COLO668 (cell line): ENCODE results near the gene AZU1.

Experiments
- DNase-seq: peaks from one replicate; lab custom pipeline; 2025; ENCODE audit not compliant: unreplicated experiment; lab: John Stamatoyannopoulos, UW

The AZU1 gene

DNA sequence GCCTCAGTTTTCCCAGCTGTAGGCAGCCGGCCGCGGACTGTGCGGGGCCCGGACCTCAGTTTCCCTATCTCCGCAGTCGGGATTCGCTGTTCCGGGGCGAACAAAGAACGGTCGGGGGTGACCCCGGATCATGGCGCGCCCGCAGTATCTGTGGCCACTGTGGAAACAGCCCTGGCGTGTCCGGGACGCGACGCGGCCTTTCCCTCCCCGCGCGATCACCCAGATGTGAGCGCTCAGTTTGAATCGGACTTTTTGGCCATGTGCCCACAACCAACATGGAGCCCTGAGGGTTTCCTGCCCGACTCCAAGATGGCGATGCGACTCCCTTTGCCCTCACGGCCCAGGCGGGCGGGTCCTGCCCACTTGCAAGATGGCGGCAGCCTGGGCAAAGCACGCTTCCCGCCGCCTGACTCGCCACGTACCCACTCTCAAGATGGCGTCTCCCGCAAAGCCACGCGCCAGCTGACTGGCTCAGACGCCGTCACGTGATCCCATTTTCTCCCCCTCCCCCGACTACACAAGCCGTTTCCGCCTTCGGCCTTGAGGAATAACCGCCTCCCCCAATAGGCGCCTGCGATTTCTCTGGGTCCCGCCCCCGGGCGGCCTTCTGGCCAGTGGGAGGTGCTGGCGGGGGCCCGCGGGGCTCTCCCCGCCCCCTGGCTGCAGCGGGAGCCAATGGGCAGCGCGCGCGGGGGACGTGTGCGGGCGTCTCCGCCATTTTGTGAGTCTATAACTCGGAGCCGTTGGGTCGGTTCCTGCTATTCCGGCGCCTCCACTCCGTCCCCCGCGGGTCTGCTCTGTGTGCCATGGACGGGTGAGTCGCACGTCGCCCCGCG lies 30.7 kb upstream of the AZU1 start, which contains the start of gene PTBP1:
Gene PTBP1 (plus strand): TSS at position 761 of the 836 bp plus-strand sequence. CDS start 46 bp downstream, at position 807.
- DNase-seq: peak; percentile 100

DNA sequence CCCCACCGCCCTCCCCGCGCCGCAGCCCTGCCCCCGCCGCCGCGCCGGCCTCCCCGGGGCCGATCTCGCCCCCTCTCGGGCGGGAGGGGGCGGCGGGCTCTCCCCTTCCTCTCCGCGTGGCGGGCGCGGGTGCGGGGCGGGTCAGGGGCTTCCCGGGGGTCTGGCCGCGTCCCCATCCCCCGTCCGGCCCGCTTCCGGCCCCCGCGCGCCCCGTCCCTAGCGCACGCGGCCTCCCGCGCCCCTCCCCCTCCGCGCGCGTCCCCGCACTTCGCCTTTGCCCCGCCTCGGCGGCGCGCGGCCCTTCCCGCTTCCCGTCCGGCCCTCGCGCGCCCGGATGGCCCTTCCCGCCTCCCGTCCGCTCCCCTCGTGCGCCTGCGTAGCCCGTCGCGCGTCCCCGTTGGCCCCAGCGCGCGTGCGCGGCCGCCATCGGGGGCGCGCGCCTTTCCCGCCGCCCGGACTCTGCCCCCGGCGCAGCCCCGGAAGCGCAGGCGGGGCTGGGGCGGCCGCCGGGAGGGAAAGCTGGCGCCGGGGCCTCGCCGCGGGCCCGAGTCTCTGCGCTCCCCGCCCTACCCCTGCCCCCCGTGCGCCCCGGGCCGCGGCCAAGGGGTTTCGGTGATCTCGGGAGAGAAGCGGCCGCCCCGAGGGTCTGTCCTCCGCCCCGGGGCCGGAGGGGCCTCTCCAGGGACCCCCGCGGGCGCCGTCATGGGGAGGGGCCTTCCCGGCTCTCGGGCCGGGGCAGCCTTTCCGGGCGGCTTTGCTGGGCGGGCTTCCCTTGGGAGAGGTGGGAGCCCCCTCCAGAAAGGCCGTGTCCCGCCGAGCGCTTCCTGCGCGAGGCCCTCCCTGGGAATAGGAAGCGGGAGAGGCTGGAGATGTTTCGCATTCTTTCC lies 29.9 kb upstream of the AZU1 start:
- DNase-seq: peak; percentile 98

DNA sequence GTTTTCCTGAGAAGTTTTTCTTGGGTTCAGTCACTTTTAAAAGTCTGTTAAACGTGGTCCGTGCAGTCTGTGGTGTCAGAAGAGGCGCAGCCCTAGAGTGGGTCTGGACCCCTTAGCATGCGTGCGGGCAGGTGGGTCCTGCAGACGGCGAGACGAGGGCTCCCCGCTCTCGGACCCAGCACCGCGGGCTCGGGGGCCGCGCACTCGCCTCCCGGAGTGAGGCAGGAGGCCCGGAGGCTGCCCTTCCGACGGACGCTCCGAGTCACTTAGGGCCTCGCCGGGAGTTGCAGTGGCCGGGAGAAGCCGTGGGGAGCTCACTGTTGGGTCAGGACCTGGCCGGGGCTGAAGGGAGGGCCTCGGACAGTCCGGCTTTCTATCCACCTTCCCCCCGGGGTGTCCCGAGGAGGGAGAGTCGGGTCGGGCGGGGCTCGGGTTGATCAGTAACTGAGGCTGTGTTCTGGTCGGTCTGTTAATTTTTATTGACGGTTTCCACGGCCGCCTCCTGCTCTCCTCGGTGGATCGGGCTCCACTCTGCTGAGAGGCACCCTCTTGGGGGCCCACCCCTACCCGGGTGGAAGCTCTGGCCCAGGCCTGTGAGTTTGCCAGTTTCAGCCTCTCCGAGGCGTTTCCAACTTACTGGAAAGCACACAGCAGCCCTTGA lies 29.1 kb upstream of the AZU1 start:
- peak; percentile 39 for DNase-seq

DNA sequence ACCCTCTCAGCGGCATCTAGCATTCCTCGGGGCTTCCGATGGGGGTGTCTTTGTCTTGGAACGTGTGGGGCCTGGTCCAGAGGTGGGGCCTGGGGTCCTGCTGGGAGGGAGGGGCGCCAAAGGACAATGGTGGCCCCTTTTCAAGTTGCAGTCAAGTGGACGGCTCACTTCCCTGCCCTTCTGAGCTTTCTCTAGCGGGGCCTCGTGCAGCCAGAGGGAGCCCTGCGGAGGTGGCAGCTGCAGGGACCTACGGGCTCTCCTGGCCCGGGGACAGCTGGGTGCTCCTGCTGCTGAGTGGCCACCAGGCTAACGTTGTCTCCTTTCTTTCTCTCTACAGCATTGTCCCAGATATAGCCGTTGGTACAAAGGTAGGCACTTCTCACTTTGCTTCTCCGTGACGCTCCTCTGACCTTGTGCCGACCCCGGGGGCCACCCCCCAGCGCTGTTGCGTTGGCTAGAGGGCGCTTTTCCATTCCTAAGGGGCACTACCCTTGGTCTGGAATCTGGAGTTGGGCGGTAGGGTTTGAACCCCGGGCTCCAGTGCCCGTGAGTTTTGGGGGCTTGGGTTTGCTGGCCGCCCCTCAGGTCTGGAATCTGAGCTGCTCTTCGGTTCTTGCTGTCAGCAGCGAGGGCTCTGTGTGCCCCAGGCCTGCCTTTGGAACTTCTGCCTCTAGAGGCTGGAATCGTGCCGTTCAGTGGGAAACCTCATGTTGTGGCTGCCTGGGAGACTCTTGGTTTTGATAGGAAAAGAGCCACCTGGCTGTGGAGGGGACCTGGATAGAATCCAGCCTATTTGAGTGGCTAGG lies 28.4 kb upstream of the AZU1 start:
- peak; percentile 46 for DNase-seq

DNA sequence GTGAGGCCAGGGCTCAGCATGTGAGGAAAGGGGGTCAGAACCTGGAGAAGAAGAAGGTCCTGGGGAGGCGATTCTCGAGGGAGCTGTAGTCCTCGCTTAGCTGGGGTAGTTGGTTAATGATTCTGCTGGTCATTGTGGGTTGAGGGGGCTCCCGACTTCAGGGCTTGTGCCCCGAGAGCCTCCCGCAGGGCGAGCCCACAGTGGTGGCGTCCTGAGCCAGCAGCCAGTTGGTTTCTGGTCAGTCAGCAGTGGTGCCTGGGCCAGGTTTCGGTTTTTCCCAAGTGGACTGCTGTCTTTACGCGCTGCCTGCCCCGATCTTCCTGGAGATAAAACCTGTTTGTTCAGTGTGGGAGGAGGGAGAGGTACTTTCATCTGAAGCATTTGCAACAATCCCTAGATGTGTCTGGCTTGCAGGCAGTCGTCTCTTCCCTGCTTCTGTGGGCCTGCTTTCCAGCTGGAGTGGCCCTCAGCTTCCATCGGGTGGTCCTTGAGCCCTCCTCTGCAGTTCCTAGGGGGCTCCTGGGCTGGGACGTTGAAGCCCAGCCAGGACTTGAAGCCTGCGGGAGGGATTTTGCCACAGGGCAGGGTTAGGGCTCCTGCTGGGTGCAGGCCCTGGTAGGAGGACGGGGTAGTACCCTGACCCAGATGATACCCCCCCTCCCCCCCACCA lies 27.1 kb upstream of the AZU1 start:
- DNase-seq: peak; percentile 29

DNA sequence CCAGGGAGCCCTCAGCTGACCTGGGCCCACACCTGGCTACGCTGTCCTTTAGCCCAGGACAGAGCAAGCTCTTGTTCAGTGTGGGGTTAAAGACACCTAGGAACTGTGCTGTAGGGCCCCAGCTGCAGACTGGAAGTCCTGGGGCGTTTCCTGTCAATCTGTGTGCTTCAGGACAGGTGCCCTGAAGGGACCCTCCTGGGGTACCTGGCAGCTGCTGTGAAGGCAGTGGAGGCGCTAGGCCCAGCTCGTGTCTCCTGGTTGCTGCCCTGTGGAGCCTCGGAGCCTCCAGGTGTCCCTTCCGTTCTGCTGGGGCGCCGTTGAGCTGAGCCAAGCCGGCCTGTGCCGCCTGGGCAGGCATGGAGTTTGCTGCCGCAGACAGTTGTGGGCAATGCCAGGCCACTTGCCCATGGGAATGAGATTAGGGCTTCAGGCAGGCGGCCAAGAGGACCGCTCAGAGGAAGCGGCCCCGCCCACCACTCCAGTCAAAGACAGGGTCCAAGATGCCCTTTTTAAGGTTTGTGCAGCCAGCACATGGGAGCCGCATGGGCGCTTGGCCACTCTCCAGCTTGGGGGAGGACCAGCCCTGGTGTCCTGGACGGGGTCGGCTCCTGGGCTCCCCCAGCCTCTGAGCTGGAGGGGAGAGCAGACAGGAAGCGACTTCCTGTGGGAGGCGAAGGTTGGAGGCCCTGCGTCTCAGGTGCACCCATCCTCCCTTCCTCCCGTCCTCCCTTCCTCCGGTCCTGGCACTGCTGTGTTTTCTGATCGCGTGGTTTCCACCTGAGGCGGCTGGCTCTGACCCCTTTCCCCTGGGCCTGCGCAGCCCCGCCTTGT lies 26.4 kb upstream of the AZU1 start:
- DNase-seq: peak; percentile 53

DNA sequence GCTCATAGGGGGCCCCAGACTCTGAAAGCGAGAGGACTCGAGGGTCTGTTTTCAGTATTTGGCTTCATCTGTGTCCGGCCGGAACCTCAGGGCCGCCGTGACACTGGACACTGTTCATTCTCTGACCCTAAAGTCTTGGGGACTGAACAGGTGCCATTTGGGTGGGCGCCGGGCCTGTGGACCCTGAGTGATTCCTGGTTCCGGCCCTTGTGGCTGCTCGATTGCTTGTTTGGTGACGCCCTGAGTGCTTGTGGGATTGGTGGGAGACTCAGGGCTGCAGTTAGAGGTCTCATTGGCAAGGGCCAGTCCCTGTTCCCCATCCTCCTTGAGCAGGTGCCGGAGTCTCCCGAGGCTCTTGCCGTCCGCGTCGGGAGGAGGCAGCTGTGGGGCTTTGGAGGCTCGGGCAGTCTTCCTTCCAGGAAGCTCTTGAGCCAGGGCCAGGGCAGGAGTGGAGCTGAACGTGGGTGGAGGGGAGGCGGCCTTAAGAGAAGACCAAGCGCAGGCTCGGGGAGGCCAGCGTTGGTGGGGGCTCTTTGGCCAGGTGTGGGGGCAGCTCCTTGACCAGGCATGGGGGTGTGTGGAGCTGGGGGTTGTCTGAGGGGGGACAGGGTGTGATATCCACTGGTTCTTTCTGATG lies 25.7 kb upstream of the AZU1 start:
- no peak for DNase-seq

DNA sequence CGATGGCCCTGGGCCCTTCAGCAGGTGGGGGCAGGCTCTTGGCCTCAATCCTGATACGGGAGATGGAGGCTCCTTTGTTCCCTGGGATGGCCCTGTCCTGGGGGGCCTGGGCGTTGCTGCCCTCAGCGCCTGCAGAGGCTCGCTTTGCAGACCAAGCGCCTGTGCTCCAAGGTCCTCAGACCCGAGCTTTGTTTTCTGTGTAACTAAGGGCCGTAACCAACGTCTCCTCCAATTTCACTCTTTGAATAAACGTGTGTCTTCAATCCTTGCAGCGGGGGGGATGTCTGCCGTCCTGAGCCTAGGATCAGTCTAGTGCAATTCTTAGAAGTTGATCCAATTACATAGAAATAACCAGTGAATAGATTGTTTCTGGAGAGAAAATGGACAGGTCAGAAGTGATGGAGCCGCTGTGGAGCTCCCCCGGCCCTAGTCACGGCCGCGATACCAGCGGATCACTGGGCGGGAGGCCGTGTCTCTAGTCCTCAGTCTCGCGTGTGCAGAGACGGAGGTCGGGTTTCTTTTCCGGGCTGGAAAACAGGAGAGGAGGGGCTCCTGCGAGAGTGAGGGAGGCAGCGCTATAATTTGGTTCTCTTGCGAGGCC lies 25.0 kb upstream of the AZU1 start:
- DNase-seq: peak; percentile 46

DNA sequence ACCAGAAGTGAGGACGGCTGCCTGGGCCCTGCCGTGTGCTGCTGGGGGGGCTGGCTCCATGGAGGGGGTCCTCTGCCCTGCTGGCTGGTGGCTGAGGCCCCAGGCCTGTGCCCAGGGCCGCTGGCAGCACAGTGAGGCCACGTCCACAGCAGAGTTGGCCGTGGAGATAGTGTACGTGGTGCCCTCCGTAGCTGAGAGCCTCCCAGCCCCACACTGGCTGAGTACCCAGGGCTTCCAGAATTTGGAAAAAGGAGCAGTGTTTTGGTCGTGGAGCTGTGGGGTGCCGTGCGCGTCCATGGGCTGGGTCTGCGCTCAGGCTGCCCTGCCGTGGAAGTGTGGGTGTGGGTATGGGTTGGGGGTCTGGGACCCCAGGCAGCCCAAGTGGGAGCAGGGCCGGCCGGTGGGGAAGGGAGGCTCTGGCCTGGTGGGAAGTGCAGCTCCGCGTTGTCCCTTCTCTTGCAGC lies 24.5 kb upstream of the AZU1 start:
- no peak for DNase-seq

DNA sequence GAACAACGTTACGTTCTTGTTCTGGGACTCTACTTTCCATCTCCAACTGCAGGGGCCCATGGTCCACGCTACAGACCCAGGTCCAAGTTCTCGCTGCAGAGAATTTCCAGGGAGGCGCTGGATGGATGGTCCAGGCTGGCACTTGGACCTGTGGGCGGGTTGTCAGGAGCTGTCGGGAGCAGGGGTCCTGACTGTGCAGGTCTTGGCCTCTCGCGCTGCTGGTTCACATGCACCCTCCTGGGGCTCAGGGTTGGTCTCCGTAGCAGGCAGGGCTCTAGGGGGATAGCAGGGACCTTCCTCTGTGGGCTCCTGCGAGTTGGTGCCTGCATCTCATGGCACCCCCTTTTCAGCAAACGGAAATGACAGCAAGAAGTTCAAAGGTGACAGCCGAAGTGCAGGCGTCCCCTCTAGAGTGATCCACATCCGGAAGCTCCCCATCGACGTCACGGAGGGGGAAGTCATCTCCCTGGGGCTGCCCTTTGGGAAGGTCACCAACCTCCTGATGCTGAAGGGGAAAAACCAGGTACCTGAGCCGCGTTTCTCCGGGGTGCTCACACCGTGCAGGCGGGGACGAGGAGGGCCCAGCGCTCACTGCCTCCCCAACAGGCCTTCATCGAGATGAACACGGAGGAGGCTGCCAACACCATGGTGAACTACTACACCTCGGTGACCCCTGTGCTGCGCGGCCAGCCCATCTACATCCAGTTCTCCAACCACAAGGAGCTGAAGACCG lies 23.8 kb upstream of the AZU1 start:
- DNase-seq: no peak

DNA sequence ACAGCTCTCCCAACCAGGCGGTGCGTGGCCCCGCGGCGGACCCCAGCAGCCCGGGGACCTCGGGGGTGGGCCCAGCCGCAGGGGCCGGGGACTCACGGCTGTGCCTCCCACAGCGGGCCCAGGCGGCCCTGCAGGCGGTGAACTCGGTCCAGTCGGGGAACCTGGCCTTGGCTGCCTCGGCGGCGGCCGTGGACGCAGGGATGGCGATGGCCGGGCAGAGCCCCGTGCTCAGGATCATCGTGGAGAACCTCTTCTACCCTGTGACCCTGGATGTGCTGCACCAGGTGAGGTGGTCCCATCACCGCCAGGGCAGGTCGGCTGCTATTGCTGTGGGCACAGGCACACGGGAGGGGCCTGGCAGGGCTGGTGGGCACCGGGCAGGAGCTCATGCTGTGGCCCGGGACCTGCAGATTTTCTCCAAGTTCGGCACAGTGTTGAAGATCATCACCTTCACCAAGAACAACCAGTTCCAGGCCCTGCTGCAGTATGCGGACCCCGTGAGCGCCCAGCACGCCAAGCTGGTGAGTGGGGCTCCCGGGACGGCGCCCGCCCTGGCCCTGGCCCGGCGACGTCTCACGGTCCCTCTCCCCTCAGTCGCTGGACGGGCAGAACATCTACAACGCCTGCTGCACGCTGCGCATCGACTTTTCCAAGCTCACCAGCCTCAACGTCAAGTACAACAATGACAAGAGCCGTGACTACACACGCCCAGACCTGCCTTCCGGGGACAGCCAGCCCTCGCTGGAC lies 23.0 kb upstream of the AZU1 start:
- DNase-seq: no peak

DNA sequence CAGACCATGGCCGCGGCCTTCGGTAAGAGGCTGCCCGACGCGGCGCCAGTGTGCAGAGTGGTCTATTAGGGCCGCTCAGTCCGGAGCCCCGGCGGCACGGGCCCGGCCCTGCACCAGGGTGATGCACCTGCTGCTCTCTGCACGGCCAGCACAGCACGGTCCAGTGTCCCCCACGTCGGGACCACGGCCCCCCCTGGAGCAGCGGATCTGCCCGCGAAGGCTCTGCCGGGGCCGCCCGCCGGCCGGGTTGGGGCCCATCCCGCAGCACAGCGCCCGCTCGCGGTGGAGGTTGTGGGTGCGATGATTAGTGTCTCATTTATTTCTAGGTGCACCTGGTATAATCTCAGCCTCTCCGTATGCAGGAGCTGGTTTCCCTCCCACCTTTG lies 22.5 kb upstream of the AZU1 start:
- no peak for DNase-seq

DNA sequence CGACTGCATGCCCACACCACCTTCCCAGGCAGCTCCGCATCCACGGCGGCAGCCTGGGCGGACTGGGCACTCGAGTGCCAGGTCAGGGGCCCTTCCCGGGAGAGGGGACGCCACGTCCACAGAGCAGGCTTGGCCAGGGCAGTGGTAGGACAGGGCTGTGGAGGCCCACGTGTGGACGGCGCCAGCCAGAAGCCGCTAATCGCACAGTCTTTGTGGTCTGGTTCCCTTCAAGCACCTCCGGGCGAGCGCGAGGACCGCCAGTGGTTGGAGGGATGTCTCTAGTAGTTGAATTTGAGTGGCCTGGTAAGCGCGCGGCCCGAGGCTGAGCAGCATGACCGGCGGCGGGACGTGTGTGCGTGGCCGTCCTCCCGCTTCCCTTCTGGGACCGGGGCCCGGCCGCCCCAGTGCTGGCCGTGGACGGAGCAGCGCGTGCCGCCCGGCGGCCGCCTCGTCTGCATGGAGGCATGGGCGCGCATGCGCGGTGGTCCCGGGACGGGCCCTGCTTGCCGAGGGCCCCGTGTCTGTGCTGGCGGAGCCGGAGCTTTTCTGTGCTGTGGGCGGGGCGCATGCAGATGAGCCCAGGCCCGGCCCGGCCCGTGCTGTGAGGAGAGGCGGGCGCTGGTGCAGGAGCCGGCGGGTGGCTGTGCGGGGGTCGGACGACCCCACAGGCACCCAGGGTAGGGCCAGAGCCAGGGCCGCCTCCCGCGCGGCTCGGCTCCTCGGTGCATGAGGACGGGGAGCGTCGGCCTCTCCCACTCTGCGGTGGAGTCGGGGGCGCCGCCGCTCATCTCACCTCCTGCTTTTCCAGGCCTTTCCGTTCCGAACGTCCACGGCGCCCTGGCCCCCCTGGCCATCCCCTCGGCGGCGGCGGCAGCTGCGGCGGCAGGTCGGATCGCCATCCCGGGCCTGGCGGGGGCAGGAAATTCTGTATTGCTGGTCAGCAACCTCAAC lies 21.8 kb upstream of the AZU1 start:
- no peak for DNase-seq

DNA sequence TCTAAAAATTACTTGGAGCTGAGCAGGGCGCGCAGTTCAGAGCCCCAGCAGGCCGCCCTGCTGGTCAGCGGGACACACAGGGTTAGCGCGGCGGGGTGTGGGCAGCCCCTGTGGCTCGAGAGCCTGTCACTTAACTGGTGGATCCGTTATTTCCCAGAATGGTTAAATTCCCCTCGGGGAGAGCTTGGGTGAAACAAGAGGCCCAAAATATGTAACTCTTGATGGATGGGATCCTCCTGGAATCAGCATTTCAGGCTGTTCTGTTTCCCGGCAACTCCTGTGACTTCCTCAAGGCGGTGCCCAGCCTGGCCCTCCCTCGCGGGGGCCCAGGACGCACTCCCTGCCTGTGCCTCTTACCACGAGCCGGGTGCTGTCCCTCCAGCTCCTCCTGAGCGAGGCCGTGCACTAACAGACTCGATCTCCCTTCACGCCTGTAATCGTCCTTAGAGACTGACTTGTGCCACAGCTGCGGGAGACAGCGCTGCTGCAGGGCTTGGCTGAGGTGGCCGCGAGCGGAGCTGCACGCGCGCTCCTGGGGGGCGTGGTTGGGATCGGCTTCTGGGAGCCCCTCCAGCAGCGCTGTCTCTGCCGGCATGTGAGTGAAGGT lies 20.7 kb upstream of the AZU1 start:
- DNase-seq: no peak
